ENCODE results near the gene PGAP2. TPM values are rescaled to one million over a fixed set of nuclear protein-coding genes. Genes with fewer than 3 reads are reported as not detected.

Gene PGAP2
- total RNA-seq, 1 experiment from 2014 or later = 37.4 TPM

- WGBS (ENCODE audit: extremely low coverage, insufficient read length, low lambda C conversion rate) = no CpG with 5 or more reads among the region's 18 CpGs
- Histone ChIP-seq H4K8ac (replicated peaks; ENCODE audit: insufficient read length, low read depth, low read length) (no peak overlapping the region), H3K56ac (ENCODE audit: insufficient read length, low read depth, low read length) (no peak overlapping the region), H3K9me3 (ENCODE audit: control insufficient read depth, low read depth, low read length) (no peaks in the 10 kb centered on the region), H3T11ph (ENCODE audit: low read length) (no peak overlapping the region), H2BK12ac (ENCODE audit: insufficient read length, low read depth, low read length) (no peak overlapping the region), H3K27me3 (ENCODE audit: insufficient read depth, low read length) (no peaks in the 10 kb centered on the region), H2AFZ (ENCODE audit: low read length) (no peak overlapping the region), H3K14ac (ENCODE audit: insufficient read depth, low read length) (no peak overlapping the region), H2BK5ac (ENCODE audit: insufficient read length, low read length) (no peak overlapping the region), H3K4me1 (ENCODE audit: insufficient read depth, low read length) (peaks cover 13% of the 10 kb centered on the region; the same call in 1 of the 2 replicates), H4K91ac (ENCODE audit: insufficient read length, low read depth, low read length) (no peak overlapping the region), H3K4ac (ENCODE audit: low read depth, low read length) (no peak overlapping the region), H3K4me2 (ENCODE audit: insufficient read depth, insufficient read length, low read length) (no peak overlapping the region), H2AK5ac (ENCODE audit: insufficient read length, low read length) (no peak overlapping the region), H3K79me2 (ENCODE audit: insufficient read depth, low read length) (no peaks in the 10 kb centered on the region), H3K18ac (ENCODE audit: insufficient read length, low read depth, low read length) (no peak overlapping the region), H2BK20ac (ENCODE audit: low read depth, low read length, poor library complexity, severe bottlenecking) (no peak overlapping the region), H3K23ac (ENCODE audit: insufficient read length, low read depth, low read length) (no peak overlapping the region), H4K20me1 (ENCODE audit: control insufficient read depth, insufficient read depth, insufficient read length) (peaks cover 3% of the 10 kb centered on the region), H3K79me1 (ENCODE audit: insufficient read depth, low read depth, low read length, poor library complexity, severe bottlenecking) (no peaks in the 10 kb centered on the region), H3K27ac (ENCODE audit: insufficient read length, low read depth, low read length) (no peak overlapping the region), H3K9ac (ENCODE audit: extremely low read depth, insufficient read length, low read length) (no peak overlapping the region), H4K5ac (ENCODE audit: insufficient read length, low read depth, low read length) (no peak overlapping the region), H3K23me2 (ENCODE audit: insufficient read length, low read depth, low read length, poor library complexity, severe bottlenecking) (no peaks in the 10 kb centered on the region), H2BK15ac (ENCODE audit: low read depth, low read length) (no peak overlapping the region; the same call in 1 of the 2 replicates), H2BK120ac (ENCODE audit: low read depth, low read length, poor library complexity, severe bottlenecking) (no peak overlapping the region)
- peak overlapping the region in 2 of 3 experiments; percentile 27 to 48; a peak in 1 of 7 replicates for H3K27ac Mint-ChIP-seq
- peaks cover 26 to 51% (median 43%) of the 10 kb centered on the region in 3 experiments for H3K36me3 Mint-ChIP-seq (ENCODE audit: insufficient read depth in 1 of 3, low read depth in 3 of 3)
- no peaks in the 10 kb centered on the region for H3K27me3 Mint-ChIP-seq (ENCODE audit: low read depth)
- TF ChIP-seq CTCF (conservative IDR thresholded peaks at IDR 0.05) = peak; percentile 94
- peaks cover 42% of the 10 kb centered on the region in 2 experiments for H3K4me1 Mint-ChIP-seq
- H3K4me3 Mint-ChIP-seq = peak overlapping the region in 1 of 2 experiments; percentile 15; a peak in 1 of 5 replicates
- peak; percentile 92 for DNase-seq
- H3K9me3 Mint-ChIP-seq = no peaks in the 10 kb centered on the region
Measured at GRCh38 chr11:3824714-3825472, 16.5 kb downstream of the PGAP2 start.
